ENCODE data around the gene SLAMF8.

GRCh38 chr1:159804924-159805323 is 21.7 kb upstream of the SLAMF8 start:
- TF ChIP-seq TAF1 (IDR thresholded peaks at IDR 0.05; ENCODE audit: borderline replicate concordance, low read depth, low read length): no peak
- no peak for TF ChIP-seq POLR2A (IDR thresholded peaks at IDR 0.05; ENCODE audit: low read depth, low read length)
- TF ChIP-seq POLR2AphosphoS5 (IDR thresholded peaks at IDR 0.05; ENCODE audit: low read depth, low read length): no peak

Measured in GM12892 (cell line).